HUES48 (cell line): ENCODE measurements around the gene GFM1.
"Not testable (repeated sequence)": the region's sequence is repeated elsewhere in the genome, so short reads cannot be mapped to it uniquely, and the experiment has no call there.

Experiments
- H3K27ac ChIP-seq: one replicate; pipeline ENCODE4 v1.7.0; 2013; ENCODE audit warnings: low read depth, low read length, inconsistent platforms
- H3K27me3 ChIP-seq: 2 replicates; pipeline ENCODE4 v1.6.1; 2013; ENCODE audit warnings: mild to moderate bottlenecking, low read length; ENCODE audit not compliant: control insufficient read depth, insufficient read depth
- H3K36me3 ChIP-seq: 2 replicates; pipeline ENCODE4 v1.6.1; 2013; ENCODE audit warnings: low read length; ENCODE audit not compliant: control insufficient read depth, insufficient read depth
- H3K4me1 ChIP-seq: 2 replicates; pipeline ENCODE4 v1.6.1; 2013; ENCODE audit warnings: mild to moderate bottlenecking, low read length; ENCODE audit not compliant: control insufficient read depth, insufficient read depth
- H3K4me3 ChIP-seq: 2 replicates; pipeline ENCODE4 v1.5.1; 2013; ENCODE audit warnings: mild to moderate bottlenecking, low read depth, low read length
- H3K9ac ChIP-seq: 2 replicates; pipeline ENCODE4 v1.6.1; 2013; ENCODE audit warnings: mild to moderate bottlenecking, low read depth, low read length, moderate library complexity
- H3K9me3 ChIP-seq: 2 replicates; pipeline ENCODE4 v1.6.1; 2013; ENCODE audit warnings: low read length; ENCODE audit not compliant: control insufficient read depth, insufficient read depth

The GFM1 gene

DNA sequence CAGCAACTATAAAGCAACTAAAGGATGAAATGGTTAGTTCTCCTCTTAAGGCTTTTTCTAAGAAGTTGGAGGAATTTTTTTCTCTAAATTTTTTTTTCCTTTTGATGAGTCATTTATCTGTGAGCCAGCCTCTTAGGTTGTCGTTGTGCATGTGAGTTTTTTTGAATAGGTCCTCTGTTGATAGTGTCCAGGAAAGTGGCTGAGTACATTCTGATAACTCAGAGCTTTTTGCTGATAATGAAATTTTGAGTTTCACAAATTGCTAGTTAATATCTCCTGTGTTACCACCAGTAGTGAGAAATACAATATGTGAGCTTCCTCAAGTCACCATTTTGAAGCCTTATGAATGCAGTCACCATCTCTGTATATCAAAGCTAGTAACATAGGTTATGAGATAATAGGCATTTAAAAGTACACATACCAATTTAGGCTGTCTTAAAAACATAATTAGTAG is 35.2 kb downstream of the GFM1 start:
- Histone ChIP-seq H3K27me3 (no peaks in the 10 kb centered on the region), H3K9ac (no peak overlapping the region), H3K36me3 (peaks cover 17% of the 10 kb centered on the region), H3K4me1 (no peaks in the 10 kb centered on the region), H3K9me3 (no peaks in the 10 kb centered on the region), H3K4me3 (no peak overlapping the region), H3K27ac (no peak overlapping the region)

GRCh38 chr3:158680861-158681260 is 36.5 kb downstream of the GFM1 start:
- Histone ChIP-seq H3K27me3 (no peaks in the 10 kb centered on the region), H3K4me3 (no peak overlapping the region), H3K27ac (no peak overlapping the region), H3K9ac (no peak overlapping the region), H3K4me1 (no peaks in the 10 kb centered on the region), H3K36me3 (peaks cover 25% of the 10 kb centered on the region), H3K9me3 (no peaks in the 10 kb centered on the region)

DNA sequence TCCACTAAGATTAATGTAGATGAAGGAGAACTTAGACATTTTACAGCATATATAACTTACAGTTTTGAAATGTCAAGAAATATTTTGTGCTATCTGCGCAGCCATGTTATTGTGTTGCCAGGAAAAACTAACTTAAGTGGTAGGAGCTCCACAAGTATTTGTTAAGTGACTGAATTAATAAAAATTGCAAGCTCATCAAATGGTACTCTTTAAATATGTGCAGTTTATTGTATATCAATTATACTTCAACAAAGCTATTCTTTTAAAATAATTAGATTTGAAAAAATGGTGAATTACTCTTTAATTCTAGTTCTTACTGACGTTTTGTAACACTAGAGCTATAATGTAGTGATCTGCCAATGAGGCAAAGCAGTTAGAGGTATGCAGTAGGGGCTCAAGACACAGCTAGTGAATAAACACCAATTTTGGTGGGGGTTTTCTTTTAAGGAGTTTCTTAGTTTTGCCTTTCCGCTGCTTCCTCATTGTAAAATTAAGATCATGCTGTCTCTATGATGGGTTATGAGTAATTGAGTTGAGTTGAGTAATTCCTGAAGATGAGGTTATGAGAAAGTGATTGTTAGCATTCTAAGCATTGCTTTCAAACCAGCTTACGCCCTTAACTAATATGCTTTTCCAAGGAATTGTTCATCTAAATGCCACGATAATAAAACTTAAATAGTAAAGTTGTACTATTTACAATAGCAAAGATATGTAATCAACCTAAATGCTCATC is 39.1 kb downstream of the GFM1 start:
- no peaks in the 10 kb centered on the region for H3K9me3 ChIP-seq
- no peak overlapping the region for H3K9ac ChIP-seq
- H3K4me3 ChIP-seq = no peak overlapping the region
- no peaks in the 10 kb centered on the region for H3K4me1 ChIP-seq
- H3K36me3 ChIP-seq = peaks cover 23% of the 10 kb centered on the region
- no peaks in the 10 kb centered on the region for H3K27me3 ChIP-seq
- H3K27ac ChIP-seq = no peak overlapping the region

GRCh38 chr3:158685159-158685558 is 40.8 kb downstream of the GFM1 start:
- Histone ChIP-seq H3K4me1 (no peaks in the 10 kb centered on the region), H3K27ac (no peak overlapping the region), H3K9me3 (no peaks in the 10 kb centered on the region), H3K9ac (no peak overlapping the region), H3K27me3 (no peaks in the 10 kb centered on the region), H3K4me3 (no peak overlapping the region), H3K36me3 (peaks cover 22% of the 10 kb centered on the region)

DNA sequence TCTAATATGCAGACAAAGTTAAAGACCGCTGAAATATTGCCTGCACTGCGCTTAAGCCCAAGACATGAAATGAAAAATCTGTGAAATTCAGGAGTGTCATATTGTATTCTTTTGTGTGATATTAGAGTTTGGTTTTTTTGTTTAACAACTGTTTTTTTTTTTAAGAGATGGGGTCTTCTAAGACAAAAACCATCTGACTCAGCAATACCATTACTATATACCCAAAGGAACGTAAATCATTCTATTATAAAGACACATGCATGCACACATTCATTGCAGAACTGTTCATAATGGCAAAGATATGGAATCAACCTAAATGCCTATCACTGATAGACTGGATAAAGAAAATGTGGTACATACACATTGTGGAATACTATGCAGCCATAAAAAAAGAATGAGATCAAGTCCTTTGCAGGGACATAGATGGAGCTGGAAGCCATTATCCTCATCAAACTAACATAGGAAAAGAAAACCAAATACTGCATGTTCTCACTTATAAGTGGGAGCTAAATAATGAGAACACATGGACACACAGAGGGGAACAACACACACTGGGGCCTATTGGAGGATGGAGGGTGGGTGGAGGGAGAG is 49.6 kb downstream of the GFM1 start:
- H3K9me3 ChIP-seq, H3K27me3 ChIP-seq, H3K4me3 ChIP-seq, H3K4me1 ChIP-seq, H3K27ac ChIP-seq, H3K9ac ChIP-seq: not testable (repeated sequence)
- H3K36me3 ChIP-seq = peaks cover 33% of the 10 kb centered on the region

DNA sequence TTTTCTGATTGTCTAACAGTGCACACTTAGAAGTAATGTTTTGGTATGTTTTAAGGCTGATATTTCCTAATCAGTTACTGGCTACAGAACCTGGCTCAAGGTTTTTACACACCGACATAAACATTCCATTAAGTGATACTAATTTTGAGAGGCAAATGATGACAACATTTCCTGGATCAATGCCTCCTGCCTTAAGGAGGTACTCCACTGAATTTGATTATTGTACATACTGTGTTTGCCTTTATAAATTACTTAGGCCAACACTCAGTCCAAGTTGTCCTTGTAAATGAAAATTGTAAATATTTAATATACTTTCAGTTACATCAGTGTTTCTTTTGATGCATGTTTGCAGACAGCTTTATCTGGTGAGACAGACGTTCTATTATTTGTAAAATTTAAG is 52.3 kb downstream of the GFM1 start:
- no peak overlapping the region for H3K4me3 ChIP-seq
- H3K27me3 ChIP-seq = no peaks in the 10 kb centered on the region
- H3K9me3 ChIP-seq = no peaks in the 10 kb centered on the region
- no peaks in the 10 kb centered on the region for H3K4me1 ChIP-seq
- H3K9ac ChIP-seq = no peak overlapping the region
- peaks cover 15% of the 10 kb centered on the region for H3K36me3 ChIP-seq
- H3K27ac ChIP-seq = no peak overlapping the region

DNA sequence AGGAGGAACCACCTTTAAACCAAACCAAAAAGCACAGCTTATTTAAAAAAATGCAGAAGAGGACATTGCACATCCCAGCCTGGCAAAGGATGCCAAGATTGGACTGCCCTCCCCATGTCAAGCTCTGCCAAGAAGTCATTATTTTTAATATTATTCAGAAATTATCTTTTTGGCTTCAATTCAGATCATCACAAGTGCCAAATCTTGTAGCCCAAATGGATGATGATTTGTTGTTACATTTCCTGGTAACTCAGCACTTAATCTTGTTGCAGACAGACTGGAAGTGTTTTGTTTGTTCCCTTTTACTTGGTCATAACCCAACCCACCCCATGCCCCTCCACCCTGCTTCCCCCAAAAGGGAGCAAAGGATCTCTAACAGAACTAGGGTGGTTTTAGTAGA is 56.2 kb downstream of the GFM1 start:
- Histone ChIP-seq H3K27ac (no peak overlapping the region), H3K9ac (no peak overlapping the region), H3K4me3 (no peak overlapping the region), H3K27me3 (no peaks in the 10 kb centered on the region), H3K9me3 (no peaks in the 10 kb centered on the region), H3K36me3 (peaks cover 3% of the 10 kb centered on the region; the same call in 1 of the 2 replicates), H3K4me1 (no peaks in the 10 kb centered on the region)

DNA sequence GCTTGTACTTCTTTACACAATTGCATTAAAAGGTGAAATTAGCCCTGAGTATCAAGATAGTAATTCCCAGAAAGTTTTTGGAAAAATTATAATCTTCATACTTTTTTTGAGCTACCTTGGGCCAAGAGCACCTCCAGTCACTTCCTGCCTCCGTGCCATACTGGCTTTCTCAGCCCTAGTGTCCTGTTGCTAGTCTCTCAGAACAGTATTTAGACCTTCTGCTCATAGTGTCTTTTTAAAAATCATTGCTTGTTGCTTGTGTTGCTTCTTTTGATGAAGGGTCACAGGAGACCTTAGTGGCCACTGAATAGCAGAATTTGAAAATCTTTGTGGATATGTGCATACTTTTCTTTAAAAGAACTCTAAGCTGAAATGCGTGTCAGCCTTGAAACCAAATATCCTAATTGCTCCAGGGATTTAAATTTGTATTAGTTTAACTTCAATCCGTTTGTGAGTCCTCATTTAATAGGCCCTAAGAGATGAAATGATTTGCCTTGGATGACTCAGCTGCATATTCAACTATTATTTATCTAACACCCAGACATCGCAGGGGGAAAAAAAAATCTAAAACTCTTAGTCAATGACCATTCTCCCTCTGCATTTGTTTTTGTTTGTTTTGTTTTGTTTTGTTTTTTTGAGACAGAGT is 57.2 kb downstream of the GFM1 start:
- no peak overlapping the region for H3K4me3 ChIP-seq
- H3K9me3 ChIP-seq = no peaks in the 10 kb centered on the region
- no peaks in the 10 kb centered on the region for H3K4me1 ChIP-seq
- peaks cover 1% of the 10 kb centered on the region; the same call in 1 of the 2 replicates for H3K36me3 ChIP-seq
- H3K9ac ChIP-seq = no peak overlapping the region
- no peak overlapping the region for H3K27ac ChIP-seq
- no peaks in the 10 kb centered on the region for H3K27me3 ChIP-seq

GRCh38 chr3:158702815-158703481 is 58.6 kb downstream of the GFM1 start:
- Histone ChIP-seq H3K4me1 (no peaks in the 10 kb centered on the region), H3K9me3 (no peaks in the 10 kb centered on the region), H3K4me3 (no peak overlapping the region), H3K36me3 (peaks cover 2% of the 10 kb centered on the region; the same call in 1 of the 2 replicates), H3K9ac (no peak overlapping the region), H3K27me3 (no peaks in the 10 kb centered on the region), H3K27ac (no peak overlapping the region)

- Histone ChIP-seq H3K27ac (no peak overlapping the region), H3K27me3 (no peaks in the 10 kb centered on the region), H3K4me1 (no peaks in the 10 kb centered on the region), H3K4me3 (no peak overlapping the region), H3K9ac (no peak overlapping the region), H3K9me3 (no peaks in the 10 kb centered on the region), H3K36me3 (peaks cover 7% of the 10 kb centered on the region; the same call in 1 of the 2 replicates)
These were observed 59.2 kb downstream of the GFM1 start for GRCh38 chr3:158703566-158703965.

DNA sequence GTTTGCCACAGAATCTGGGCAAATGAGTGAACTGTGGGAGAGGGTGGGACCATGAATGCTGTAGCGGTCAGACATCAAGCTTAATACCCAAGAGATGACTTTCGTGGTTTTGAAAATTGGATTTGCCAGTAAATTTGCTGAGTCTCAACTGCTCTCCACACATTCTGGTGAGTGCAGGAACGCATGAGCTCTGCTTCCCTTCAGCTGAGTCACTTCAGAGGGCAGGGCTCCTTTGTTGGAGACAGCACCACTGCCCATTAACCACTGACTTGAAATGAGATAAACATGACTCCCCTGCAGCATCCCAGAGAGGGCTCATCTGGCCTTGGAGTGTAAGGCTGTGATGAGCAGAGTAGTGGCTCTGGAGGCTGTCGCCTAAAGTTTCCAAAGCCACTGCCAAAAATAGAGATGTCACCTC is 65.3 kb downstream of the GFM1 start:
- peaks cover 24% of the 10 kb centered on the region for H3K36me3 ChIP-seq
- H3K4me3 ChIP-seq = no peak overlapping the region
- peaks cover 10% of the 10 kb centered on the region; the same call in 1 of the 2 replicates for H3K4me1 ChIP-seq
- H3K9me3 ChIP-seq = no peaks in the 10 kb centered on the region
- no peaks in the 10 kb centered on the region for H3K27me3 ChIP-seq
- no peak overlapping the region for H3K27ac ChIP-seq
- H3K9ac ChIP-seq = no peak overlapping the region
